Lung (tissue), 12 donors: ENCODE results near the gene PTPN3. TPM values are rescaled to one million over a fixed set of nuclear protein-coding genes. Genes with fewer than 3 reads are reported as not detected.

Source experiments
- ATAC-seq: fragments of 200-7000 bp; cut with Tn5 transposase; one replicate; pipeline ENCODE4 v1.9.1; 2020; ENCODE audit warnings: moderate number of reproducible peaks; ENCODE audit not compliant: insufficient read depth, low FRiP score
- DNase-seq, 3 donors: peaks; one replicate each; pipeline ENCODE4 v3.0.0-alpha.2; 2013 to 2017
- H3K27ac ChIP-seq, 2 donors: one replicate each; pipeline ENCODE4 v1.5.1; 2013; ENCODE audit warnings: mild to moderate bottlenecking in 2 of 2, moderate library complexity in 2 of 2, control low read depth in 1 of 2, inconsistent platforms in 1 of 2, low read depth in 1 of 2, low read length in 1 of 2
- H3K27me3 ChIP-seq, 3 donors: one replicate each; pipeline ENCODE4 v1.5.1; 2013; ENCODE audit warnings: low read length in 2 of 3; ENCODE audit not compliant: control insufficient read depth in 3 of 3, insufficient read depth in 3 of 3
- H3K36me3 ChIP-seq, 4 donors: one replicate each; pipeline ENCODE4 v1.5.1; 2013; ENCODE audit warnings: low read length in 4 of 4, mild to moderate bottlenecking in 1 of 4, moderate library complexity in 1 of 4; ENCODE audit not compliant: control insufficient read depth in 4 of 4, insufficient read depth in 4 of 4
- H3K4me1 ChIP-seq, 5 donors: one replicate each; pipeline ENCODE4 v1.5.1; 2013; ENCODE audit warnings: low read length in 5 of 5, mild to moderate bottlenecking in 2 of 5, moderate library complexity in 1 of 5; ENCODE audit not compliant: control insufficient read depth in 5 of 5, insufficient read depth in 5 of 5
- H3K4me3 ChIP-seq: one replicate; pipeline ENCODE4 v1.5.1; 2013; ENCODE audit warnings: mild to moderate bottlenecking, control low read depth, moderate library complexity
- H3K9ac ChIP-seq, 2 donors: one replicate each; pipeline ENCODE4 v1.5.1; 2013; ENCODE audit warnings: low read length in 2 of 2, control low read depth in 1 of 2; ENCODE audit not compliant: insufficient read depth in 1 of 2
- H3K9me3 ChIP-seq, 4 donors: one replicate each; pipeline ENCODE4 v1.5.1; 2013; ENCODE audit warnings: low read length in 3 of 4, mild to moderate bottlenecking in 1 of 4, moderate library complexity in 1 of 4; ENCODE audit not compliant: control insufficient read depth in 4 of 4, insufficient read depth in 3 of 4
- CTCF ChIP-seq: IDR thresholded peaks from 2 replicates; pipeline ENCODE4 v1.5.1; 2012; ENCODE audit warnings: mild to moderate bottlenecking; ENCODE audit errors: control extremely low read depth, extremely low read depth
- WGBS, 2 donors: extraction: QIAGEN DNeasy Blood & Tissue Kit; methylation state at CpG; one replicate each; pipeline ENCODE4 v1.1.7; 2013; 5-methylcytosine and 5-hydroxymethylcytosine counted together
- polyA plus RNA-seq, 2 donors: library from polyadenylated mRNA; stranded (reverse); fragments of 200-250 nt; gene quantifications; one replicate each; pipeline ENCODE4 v1.2.1, GENCODE V29; 2013
- total RNA-seq, 2 donors: library from RNA; depleted of rRNA in 1 of 2; stranded (reverse); fragments of >200 nt in 1 of 2; gene quantifications; one replicate each; pipeline ENCODE4 v1.2.1, GENCODE V29; 2014 to 2021
- donor health status: control.
- donor health status: control.
- donor health status: Bipolar disorder and iron deficiency.
- donor health status: healthy.
- donor health status: DM: yes; HTN: yes; CAD: no.

PTPN3 gene
- total and polyA plus RNA-seq, 4 donors = 5.7 to 16.9 (median 11.2) TPM

- peaks cover 0 to 4% (median 0%) of the 10 kb centered on the region in 5 donors for H3K4me1 ChIP-seq
- no peak overlapping the region for H3K4me3 ChIP-seq
- no peak for TF ChIP-seq CTCF
- ATAC-seq (no peak), DNase-seq (no peak)
- no peaks in the 10 kb centered on the region for H3K27me3 ChIP-seq
- H3K27ac ChIP-seq = no peak overlapping the region
- H3K9ac ChIP-seq = no peak overlapping the region
- no peaks in the 10 kb centered on the region for H3K36me3 ChIP-seq
- WGBS, 2 donors = 85 to 89% methylated on average over 8 of the region's 8 CpGs
- peaks cover 0 to 1% (median 0%) of the 10 kb centered on the region in 4 donors for H3K9me3 ChIP-seq
Observed at GRCh38 chr9:109439378-109440116, 58.6 kb downstream of the PTPN3 start.

GRCh38 chr9:109437286-109437685 lies 60.8 kb downstream of the PTPN3 start:
- Histone ChIP-seq H3K9me3 (peaks cover 0 to 1% (median 0%) of the 10 kb centered on the region in 4 donors), H3K27me3 (no peaks in the 10 kb centered on the region), H3K36me3 (no peaks in the 10 kb centered on the region), H3K4me1 (peaks cover 0 to 4% (median 0%) of the 10 kb centered on the region in 5 donors), H3K27ac (no peak overlapping the region), H3K4me3 (no peak overlapping the region), H3K9ac (no peak overlapping the region)
- 44 to 63% methylated on average over 4 of the region's 4 CpGs for WGBS, 2 donors
- TF ChIP-seq CTCF = no peak
- DNase-seq (peak in 2 of 3 donors; percentile 19 to 31), ATAC-seq (no peak)

GRCh38 chr9:109436071-109436470 lies 62.0 kb downstream of the PTPN3 start:
- Histone ChIP-seq H3K27me3 (no peaks in the 10 kb centered on the region), H3K9me3 (peaks cover 0 to 1% (median 0%) of the 10 kb centered on the region in 4 donors), H3K4me3 (no peak overlapping the region), H3K36me3 (peaks cover 0 to 2% (median 0%) of the 10 kb centered on the region in 4 donors), H3K4me1 (peaks cover 0 to 4% (median 0%) of the 10 kb centered on the region in 5 donors), H3K27ac (no peak overlapping the region), H3K9ac (no peak overlapping the region)
- ATAC-seq = no peak
- DNase-seq = no peak
- 88 to 96% methylated on average over 3 of the region's 3 CpGs for WGBS, 2 donors
- no peak for TF ChIP-seq CTCF
